G401 (cell line): Measurements from ENCODE around the gene ALOXE3. TPM values are rescaled to one million over a fixed set of nuclear protein-coding genes. Genes with fewer than 3 reads are reported as not detected.
A peak's percentile ranks its signal among the peaks of the same experiment; 100 is the strongest.

Source experiments
- DNase-seq: peaks from one replicate; pipeline ENCODE4 v3.0.0-alpha.2; 2015; ENCODE audit warnings: low spot score
- in situ Hi-C: cut with HindIII; loops from 2 replicates; pipeline ENCODE4 v1.10.0; 2016; ENCODE audit warnings: low sequenced_read_pairs, mixed read lengths
- total RNA-seq: library from RNA; depleted of rRNA; stranded (reverse); fragments of >200 nt; shearing (Covaris generic); gene quantifications from 2 replicates; pipeline ENCODE4 v1.2.3, GENCODE V29; 2014

Gene ALOXE3
- total RNA-seq, 1 experiment from 2014 or later, result 0.85 TPM

- in situ Hi-C loops, result no loop called here
- no peak for DNase-seq
These were observed 37.1 kb upstream of the ALOXE3 start for GRCh38 chr17:8155231-8155995.

- DNase-seq, result no peak
- in situ Hi-C loops, result no loop called here
These were observed 36.4 kb upstream of the ALOXE3 start for GRCh38 chr17:8154608-8155155.

GRCh38 chr17:8153957-8154607, 35.8 kb upstream of the ALOXE3 start:
- in situ Hi-C loops, result no loop called here
- DNase-seq, result peak; percentile 87

- DNase-seq, result peak; percentile 44
- in situ Hi-C loops, result no loop called here
These were observed 35.2 kb upstream of the ALOXE3 start for GRCh38 chr17:8153525-8153956.

- in situ Hi-C loops, result no loop called here
These were observed 34.7 kb upstream of the ALOXE3 start for GRCh38 chr17:8153031-8153451.

GRCh38 chr17:8152112-8152775, 33.9 kb upstream of the ALOXE3 start, which contains the start of gene PER1:
Gene PER1 (minus strand): TSS chr17:8152404. CDS start chr17:8150706, 1,698 bp downstream.
- DNase-seq, result peak; percentile 99
- in situ Hi-C loops, result no loop called here

More at GRCh38 chr17:8153031-8153451, 34.7 kb upstream of the ALOXE3 start:
- DNase-seq, result no peak

GRCh38 chr17:8151641-8152111, 33.4 kb upstream of the ALOXE3 start:
- in situ Hi-C loops, result no loop called here
- peak; percentile 73 for DNase-seq

GRCh38 chr17:8151120-8151640, 32.9 kb upstream of the ALOXE3 start:
- peak; percentile 92 for DNase-seq
- in situ Hi-C loops, result no loop called here

GRCh38 chr17:8150194-8151119, 32.1 kb upstream of the ALOXE3 start:
- no peak for DNase-seq
- in situ Hi-C loops, result no loop called here

- in situ Hi-C loops, result no loop called here
- DNase-seq, result no peak
These were observed 31.3 kb upstream of the ALOXE3 start for GRCh38 chr17:8149419-8150193.

- DNase-seq, result no peak
- in situ Hi-C loops, result no loop called here
These were observed 30.2 kb upstream of the ALOXE3 start for GRCh38 chr17:8148560-8148959.

GRCh38 chr17:8147805-8148404, 29.6 kb upstream of the ALOXE3 start:
- in situ Hi-C loops, result no loop called here
- no peak for DNase-seq

- in situ Hi-C loops, result no loop called here
- no peak for DNase-seq
These were observed 29.0 kb upstream of the ALOXE3 start for GRCh38 chr17:8147141-8147804.

- in situ Hi-C loops, result no loop called here
- no peak for DNase-seq
These were observed 28.2 kb upstream of the ALOXE3 start for GRCh38 chr17:8146381-8147140.

GRCh38 chr17:8145811-8146210, 27.5 kb upstream of the ALOXE3 start:
- DNase-seq, result no peak
- in situ Hi-C loops, result no loop called here
